Measurements from ENCODE around the gene CLEC1A.

CLEC1A gene

GRCh38 chr12:10101042-10101579 lies 2.3 kb upstream of the CLEC1A start:
- no peak for DNase-seq

DNA sequence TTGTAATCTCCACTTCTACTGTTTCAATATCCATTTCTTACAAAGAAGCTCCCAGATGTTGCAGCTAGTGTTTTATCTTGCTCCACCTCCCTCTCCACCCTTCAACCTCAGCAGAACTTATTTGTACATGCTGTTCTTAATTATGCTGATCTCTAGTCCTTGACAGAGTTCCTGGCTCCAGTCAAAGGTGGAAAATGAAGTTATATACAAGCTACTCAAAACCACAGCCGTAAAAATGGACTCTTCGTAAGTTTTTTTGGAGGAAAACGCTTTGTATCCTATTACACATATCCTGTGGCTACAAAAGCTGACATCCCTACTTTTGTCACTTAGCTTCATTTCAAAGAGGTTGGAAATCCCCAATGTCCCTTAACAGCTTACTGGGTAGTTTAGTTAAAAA lies 1.3 kb downstream of the CLEC1A start:
- no peak for DNase-seq

- DNase-seq: no peak
Measured at GRCh38 chr12:10095971-10096370, 2.8 kb downstream of the CLEC1A start.

- no peak for DNase-seq
Measured at GRCh38 chr12:10094646-10095395, 4.0 kb downstream of the CLEC1A start.

DNA sequence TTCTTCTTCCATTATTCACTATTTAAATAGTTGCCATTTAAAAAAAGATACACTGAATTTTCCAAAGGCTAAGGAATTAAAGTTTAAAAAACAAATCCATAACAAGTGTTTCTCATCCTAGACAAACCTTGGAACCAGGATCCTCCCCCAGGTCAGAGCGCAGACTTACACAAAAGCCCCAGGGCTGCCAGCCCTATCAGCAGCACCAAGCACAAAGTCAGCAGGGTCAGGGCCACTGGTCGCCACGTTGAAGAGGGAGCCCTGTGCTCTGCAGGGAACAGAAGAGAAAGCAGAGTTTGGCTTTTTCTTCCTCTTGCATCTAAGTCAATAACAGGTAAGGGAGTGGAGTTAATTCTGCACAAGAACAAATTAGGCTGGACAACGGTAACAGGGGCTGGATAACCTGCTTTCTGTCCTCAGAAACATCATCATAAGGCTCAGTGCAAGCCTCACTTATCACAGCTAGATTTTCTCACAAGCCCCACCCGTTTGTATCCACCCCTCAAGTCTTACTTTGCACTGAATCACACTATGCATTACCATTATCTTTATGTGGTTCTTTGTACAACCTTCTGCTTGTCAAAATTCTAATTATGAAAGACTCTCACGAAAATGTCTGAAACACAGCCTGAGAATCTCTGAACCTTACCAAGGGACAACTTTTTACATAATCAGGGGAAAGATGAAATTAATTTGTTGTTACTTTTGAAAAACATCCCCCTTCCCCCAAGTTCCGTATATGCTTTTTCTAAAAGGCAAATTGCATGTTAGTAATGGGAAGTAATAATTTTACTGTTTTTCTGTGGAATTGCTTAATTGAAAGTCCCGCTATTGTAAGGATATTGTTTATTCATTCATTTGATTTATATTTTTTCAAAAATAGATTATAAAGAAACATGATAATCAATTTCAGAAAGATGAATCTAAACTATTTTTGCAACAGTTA lies 9.6 kb downstream of the CLEC1A start:
- no peak for DNase-seq

- no peak for DNase-seq
Measured at GRCh38 chr12:10088031-10088430, 10.8 kb downstream of the CLEC1A start.

- DNase-seq: no peak
Measured at GRCh38 chr12:10086387-10086786, 12.4 kb downstream of the CLEC1A start.

- no peak for DNase-seq
Measured at GRCh38 chr12:10084733-10085132, 14.1 kb downstream of the CLEC1A start.

- no peak for DNase-seq
Measured at GRCh38 chr12:10082117-10082874, 16.5 kb downstream of the CLEC1A start.

GRCh38 chr12:10075451-10075850 lies 23.3 kb downstream of the CLEC1A start:
- no peak for DNase-seq

GRCh38 chr12:10073261-10073660 lies 25.5 kb downstream of the CLEC1A start:
- no peak for DNase-seq

GRCh38 chr12:10072131-10072530 lies 26.7 kb downstream of the CLEC1A start:
- no peak for DNase-seq

DNA sequence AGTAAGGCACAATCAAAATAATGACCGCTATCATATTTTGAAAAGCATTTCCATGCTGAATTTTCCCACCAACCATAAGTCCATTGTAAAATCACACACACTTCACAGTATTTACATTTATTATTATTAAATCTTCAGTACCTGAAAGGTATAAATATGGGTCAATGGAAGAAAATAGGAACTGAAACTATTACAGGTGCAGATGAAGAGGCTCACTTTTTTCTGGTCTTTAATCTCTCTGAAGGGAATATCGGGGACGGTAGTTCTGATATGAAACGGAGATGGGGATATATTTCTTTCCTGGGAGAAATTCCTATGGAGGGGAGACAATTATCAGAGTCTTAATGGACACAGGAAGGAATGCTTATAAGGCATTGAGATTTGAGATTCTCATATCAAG lies 28.4 kb downstream of the CLEC1A start:
- DNase-seq: no peak

DNA sequence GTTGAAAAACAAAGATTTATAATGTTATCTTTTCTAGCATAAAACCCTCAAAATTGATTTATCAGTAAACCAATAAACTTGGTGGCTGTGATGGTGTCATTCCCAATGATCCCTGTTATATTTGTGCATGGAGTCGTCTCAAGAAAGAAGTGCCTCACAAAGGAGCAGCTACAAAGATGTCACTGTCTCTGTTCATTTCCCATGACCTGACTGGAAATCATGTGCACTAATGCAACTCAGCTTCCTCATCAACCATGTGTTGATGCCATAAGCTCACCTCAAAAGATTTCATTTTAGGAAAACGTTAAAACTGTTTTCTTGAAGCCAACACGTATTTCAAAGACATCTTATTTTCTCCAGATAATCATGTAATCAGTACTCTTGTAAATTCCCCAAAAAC lies 28.8 kb downstream of the CLEC1A start:
- DNase-seq: peak in 1 of 2 donors; percentile 11

- DNase-seq: peak in 1 of 2 donors; percentile 12
Measured at GRCh38 chr12:10069099-10069498, 29.7 kb downstream of the CLEC1A start.

- peak in 1 of 2 donors; percentile 10 for DNase-seq
Measured at GRCh38 chr12:10068644-10069043, 30.1 kb downstream of the CLEC1A start.

DNA sequence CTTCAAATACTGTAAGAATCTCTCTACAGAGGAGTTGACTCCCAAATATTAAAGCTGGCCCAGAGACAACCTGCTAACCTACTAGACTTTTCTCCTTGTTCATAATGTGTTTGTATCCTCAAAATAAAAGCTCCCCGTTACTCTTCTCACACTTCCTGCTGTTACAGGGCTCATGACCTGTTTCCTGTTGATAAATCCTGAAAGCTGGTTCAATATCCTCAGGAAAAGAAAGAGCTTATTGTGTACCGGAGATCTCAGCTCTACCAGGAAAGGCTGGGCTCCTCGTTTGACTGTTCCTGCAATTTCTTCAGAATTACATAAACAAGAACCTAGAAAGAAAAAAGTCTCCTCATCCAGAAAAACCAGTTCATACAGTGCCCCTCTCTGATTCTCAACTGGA lies 30.8 kb downstream of the CLEC1A start:
- no peak for DNase-seq

DNA sequence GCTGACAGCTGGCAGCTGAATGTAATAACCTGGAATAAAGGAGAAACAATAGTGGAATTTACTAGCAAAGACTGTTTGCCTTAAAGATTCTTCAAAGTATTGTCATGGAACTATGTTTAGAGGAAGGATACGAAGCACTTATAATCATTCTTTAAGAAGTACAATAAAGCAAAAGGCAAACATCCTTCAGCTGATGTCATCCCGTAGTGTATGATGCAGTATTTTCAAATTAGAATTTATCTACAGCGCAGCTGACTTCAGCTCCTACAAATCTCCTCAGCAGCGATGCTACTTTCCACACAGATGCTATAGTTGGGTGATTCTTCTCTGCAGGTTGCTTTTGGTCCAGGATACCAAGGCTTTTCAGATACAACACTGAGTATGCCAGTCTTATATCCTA lies 31.5 kb downstream of the CLEC1A start:
- DNase-seq: no peak

DNA sequence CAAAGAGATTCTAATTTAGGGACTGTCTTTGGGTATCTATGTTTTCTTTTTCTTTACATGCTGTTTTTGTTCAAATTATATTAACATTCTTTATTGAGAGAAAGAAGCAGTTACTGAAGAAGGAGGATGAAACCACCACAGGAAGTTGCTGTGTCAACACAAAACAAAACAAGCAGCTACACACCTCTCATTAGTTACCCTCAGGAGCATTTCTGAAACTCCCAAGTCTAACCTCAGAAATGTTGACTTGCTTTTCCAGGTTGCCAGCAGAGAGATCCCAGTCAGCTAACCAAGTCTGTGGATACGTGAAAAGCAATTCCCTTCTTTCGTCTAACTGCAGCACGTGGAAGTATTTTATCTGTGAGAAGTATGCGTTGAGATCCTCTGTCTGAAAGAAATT lies 33.5 kb downstream of the CLEC1A start:
- DNase-seq: no peak

DNA sequence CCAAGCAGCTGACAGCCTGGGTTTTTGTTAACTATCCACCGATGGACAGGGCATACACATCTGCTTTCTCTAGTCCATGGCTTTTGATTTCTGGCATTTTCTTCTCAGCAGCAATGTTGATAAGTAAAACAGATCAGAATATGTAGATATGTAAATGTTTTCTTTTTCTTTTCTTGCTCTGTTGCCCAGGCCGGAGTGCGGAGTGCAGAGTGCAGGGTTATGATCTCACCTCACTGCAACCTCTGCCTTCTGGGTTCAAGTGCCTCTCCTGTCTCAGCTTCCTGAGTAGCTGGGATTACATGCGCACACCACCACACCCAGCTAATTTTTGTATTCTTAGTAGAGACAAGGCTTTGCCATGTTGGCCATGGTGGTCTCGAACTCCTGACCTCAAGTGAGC lies 40.4 kb downstream of the CLEC1A start:
- no peak for DNase-seq

- no peak for DNase-seq
Measured at GRCh38 chr12:10052193-10052913, 46.4 kb downstream of the CLEC1A start.

- no peak for DNase-seq
Measured at GRCh38 chr12:10048526-10048925, 50.3 kb downstream of the CLEC1A start.
